ENCODE measurements around the gene HEATR9.

HEATR9 gene

DNA sequence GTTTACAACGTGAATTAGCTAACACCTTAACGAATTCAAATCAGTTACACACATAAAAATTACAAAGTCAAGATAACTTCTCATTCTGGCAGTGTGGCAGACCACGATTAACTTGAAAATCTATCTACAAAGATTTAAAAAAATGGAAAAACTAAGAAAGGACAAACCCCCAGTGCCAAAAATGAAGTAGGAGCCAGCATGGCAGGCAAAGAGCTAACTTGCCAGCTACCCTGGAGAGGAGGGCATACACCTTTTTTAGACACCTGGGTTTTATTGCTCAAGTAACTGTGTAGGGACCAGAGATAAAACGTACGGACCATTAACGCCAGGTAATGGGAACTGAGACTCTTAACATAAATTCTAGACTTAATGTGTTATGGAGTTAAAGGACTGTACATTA lies 56.9 kb downstream of the HEATR9 start:
- no peak for ATAC-seq
- TF ChIP-seq ZFP3 (CRISPR knock-in tag; IDR thresholded peaks at IDR 0.05) (no peak), ZFP30 (CRISPR knock-in tag; IDR thresholded peaks at IDR 0.05) (no peak), TCF4 (CRISPR knock-in tag; IDR thresholded peaks at IDR 0.05; ENCODE audit: borderline replicate concordance) (no peak), ARNTL (CRISPR knock-in tag; IDR thresholded peaks at IDR 0.05; ENCODE audit: borderline replicate concordance, low read depth) (no peak), TOX (CRISPR knock-in tag; IDR thresholded peaks at IDR 0.05; ENCODE audit: borderline replicate concordance) (no peak), PPARA (CRISPR knock-in tag; IDR thresholded peaks at IDR 0.05; ENCODE audit: borderline replicate concordance) (no peak), ESRRG (CRISPR knock-in tag; IDR thresholded peaks at IDR 0.05) (no peak), SNAI2 (CRISPR knock-in tag; IDR thresholded peaks at IDR 0.05) (no peak), OSR1 (CRISPR knock-in tag; IDR thresholded peaks at IDR 0.05) (no peak), ZC3H10 (CRISPR knock-in tag; IDR thresholded peaks at IDR 0.05) (no peak), ISL1 (CRISPR knock-in tag; IDR thresholded peaks at IDR 0.05) (no peak), ZNF8 (CRISPR knock-in tag; IDR thresholded peaks at IDR 0.05) (no peak), CSDC2 (CRISPR knock-in tag; IDR thresholded peaks at IDR 0.05) (no peak)
- TF ChIP-seq, protein P1, sequence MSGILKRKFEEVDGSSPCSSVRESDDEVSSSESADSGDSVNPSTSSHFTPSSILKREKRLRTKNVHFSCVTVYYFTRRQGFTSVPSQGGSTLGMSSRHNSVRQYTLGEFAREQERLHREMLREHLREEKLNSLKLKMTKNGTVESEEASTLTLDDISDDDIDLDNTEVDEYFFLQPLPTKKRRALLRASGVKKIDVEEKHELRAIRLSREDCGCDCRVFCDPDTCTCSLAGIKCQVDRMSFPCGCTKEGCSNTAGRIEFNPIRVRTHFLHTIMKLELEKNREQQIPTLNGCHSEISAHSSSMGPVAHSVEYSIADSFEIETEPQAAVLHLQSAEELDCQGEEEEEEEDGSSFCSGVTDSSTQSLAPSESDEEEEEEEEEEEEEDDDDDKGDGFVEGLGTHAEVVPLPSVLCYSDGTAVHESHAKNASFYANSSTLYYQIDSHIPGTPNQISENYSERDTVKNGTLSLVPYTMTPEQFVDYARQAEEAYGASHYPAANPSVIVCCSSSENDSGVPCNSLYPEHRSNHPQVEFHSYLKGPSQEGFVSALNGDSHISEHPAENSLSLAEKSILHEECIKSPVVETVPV (CRISPR knock-in tag; IDR thresholded peaks at IDR 0.05) = no peak
- TF ChIP-seq, protein P2, sequence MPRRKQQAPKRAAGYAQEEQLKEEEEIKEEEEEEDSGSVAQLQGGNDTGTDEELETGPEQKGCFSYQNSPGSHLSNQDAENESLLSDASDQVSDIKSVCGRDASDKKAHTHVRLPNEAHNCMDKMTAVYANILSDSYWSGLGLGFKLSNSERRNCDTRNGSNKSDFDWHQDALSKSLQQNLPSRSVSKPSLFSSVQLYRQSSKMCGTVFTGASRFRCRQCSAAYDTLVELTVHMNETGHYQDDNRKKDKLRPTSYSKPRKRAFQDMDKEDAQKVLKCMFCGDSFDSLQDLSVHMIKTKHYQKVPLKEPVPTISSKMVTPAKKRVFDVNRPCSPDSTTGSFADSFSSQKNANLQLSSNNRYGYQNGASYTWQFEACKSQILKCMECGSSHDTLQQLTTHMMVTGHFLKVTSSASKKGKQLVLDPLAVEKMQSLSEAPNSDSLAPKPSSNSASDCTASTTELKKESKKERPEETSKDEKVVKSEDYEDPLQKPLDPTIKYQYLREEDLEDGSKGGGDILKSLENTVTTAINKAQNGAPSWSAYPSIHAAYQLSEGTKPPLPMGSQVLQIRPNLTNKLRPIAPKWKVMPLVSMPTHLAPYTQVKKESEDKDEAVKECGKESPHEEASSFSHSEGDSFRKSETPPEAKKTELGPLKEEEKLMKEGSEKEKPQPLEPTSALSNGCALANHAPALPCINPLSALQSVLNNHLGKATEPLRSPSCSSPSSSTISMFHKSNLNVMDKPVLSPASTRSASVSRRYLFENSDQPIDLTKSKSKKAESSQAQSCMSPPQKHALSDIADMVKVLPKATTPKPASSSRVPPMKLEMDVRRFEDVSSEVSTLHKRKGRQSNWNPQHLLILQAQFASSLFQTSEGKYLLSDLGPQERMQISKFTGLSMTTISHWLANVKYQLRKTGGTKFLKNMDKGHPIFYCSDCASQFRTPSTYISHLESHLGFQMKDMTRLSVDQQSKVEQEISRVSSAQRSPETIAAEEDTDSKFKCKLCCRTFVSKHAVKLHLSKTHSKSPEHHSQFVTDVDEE (CRISPR knock-in tag; IDR thresholded peaks at IDR 0.05) = no peak

DNA sequence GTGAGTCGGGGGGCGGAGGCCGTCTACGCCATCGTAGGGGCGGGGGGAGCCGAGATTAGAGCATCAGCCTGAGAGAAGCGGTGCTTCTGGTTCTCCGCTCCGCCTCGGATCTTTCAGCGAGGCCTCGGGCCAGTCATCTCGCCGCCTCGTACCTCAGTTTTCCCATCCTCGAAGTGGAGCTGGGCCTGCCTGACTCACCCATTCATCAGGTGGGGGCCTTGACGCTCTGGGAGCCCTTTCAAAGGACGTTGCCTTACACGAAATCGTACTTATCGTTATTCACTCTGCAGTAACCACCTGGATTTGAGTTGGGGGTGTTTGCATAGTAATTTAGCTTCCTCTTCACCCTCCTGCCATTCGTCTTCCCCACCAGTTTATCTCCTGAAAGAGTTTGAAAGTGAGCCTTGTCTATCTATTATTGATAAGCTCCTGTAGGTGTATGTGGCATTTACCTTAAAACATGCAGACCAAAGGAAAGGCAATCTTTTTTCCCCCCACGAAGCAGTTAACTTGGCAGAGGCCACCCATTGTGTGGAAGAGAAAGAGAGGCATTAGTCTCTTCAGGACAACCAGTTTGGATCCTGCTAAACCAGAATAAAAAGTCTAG lies 58.7 kb downstream of the HEATR9 start:
- TF ChIP-seq ZFP30 (CRISPR knock-in tag; IDR thresholded peaks at IDR 0.05) (no peak), ZNF8 (CRISPR knock-in tag; IDR thresholded peaks at IDR 0.05) (no peak), SNAI2 (CRISPR knock-in tag; IDR thresholded peaks at IDR 0.05) (no peak), ZFP3 (CRISPR knock-in tag; IDR thresholded peaks at IDR 0.05) (no peak), ISL1 (CRISPR knock-in tag; IDR thresholded peaks at IDR 0.05) (no peak), GLIS3 (CRISPR knock-in tag; IDR thresholded peaks at IDR 0.05) (no peak), ZNF70 (CRISPR knock-in tag; IDR thresholded peaks at IDR 0.05) (no peak), ZNF565 (CRISPR knock-in tag; conservative IDR thresholded peaks at IDR 0.05; ENCODE audit: low read depth) (no peak), PPARA (CRISPR knock-in tag; IDR thresholded peaks at IDR 0.05; ENCODE audit: borderline replicate concordance) (no peak)
- TF ChIP-seq, protein P3, sequence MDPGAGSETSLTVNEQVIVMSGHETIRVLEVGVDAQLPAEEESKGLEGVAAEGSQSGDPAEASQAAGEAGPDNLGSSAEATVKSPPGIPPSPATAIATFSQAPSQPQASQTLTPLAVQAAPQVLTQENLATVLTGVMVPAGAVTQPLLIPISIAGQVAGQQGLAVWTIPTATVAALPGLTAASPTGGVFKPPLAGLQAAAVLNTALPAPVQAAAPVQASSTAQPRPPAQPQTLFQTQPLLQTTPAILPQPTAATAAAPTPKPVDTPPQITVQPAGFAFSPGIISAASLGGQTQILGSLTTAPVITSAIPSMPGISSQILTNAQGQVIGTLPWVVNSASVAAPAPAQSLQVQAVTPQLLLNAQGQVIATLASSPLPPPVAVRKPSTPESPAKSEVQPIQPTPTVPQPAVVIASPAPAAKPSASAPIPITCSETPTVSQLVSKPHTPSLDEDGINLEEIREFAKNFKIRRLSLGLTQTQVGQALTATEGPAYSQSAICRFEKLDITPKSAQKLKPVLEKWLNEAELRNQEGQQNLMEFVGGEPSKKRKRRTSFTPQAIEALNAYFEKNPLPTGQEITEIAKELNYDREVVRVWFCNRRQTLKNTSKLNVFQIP (CRISPR knock-in tag; IDR thresholded peaks at IDR 0.05; ENCODE audit: borderline replicate concordance, low read depth) = no peak
- TF ChIP-seq, protein P4, sequence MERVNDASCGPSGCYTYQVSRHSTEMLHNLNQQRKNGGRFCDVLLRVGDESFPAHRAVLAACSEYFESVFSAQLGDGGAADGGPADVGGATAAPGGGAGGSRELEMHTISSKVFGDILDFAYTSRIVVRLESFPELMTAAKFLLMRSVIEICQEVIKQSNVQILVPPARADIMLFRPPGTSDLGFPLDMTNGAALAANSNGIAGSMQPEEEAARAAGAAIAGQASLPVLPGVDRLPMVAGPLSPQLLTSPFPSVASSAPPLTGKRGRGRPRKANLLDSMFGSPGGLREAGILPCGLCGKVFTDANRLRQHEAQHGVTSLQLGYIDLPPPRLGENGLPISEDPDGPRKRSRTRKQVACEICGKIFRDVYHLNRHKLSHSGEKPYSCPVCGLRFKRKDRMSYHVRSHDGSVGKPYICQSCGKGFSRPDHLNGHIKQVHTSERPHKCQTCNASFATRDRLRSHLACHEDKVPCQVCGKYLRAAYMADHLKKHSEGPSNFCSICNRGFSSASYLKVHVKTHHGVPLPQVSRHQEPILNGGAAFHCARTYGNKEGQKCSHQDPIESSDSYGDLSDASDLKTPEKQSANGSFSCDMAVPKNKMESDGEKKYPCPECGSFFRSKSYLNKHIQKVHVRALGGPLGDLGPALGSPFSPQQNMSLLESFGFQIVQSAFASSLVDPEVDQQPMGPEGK (CRISPR knock-in tag; IDR thresholded peaks at IDR 0.05; ENCODE audit: borderline replicate concordance) = no peak
- TF ChIP-seq, protein P5, sequence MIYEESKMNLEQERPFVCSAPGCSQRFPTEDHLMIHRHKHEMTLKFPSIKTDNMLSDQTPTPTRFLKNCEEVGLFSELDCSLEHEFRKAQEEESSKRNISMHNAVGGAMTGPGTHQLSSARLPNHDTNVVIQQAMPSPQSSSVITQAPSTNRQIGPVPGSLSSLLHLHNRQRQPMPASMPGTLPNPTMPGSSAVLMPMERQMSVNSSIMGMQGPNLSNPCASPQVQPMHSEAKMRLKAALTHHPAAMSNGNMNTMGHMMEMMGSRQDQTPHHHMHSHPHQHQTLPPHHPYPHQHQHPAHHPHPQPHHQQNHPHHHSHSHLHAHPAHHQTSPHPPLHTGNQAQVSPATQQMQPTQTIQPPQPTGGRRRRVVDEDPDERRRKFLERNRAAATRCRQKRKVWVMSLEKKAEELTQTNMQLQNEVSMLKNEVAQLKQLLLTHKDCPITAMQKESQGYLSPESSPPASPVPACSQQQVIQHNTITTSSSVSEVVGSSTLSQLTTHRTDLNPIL (CRISPR knock-in tag; IDR thresholded peaks at IDR 0.05; ENCODE audit: low read depth) = no peak
- TF ChIP-seq, protein P1 (CRISPR knock-in tag; IDR thresholded peaks at IDR 0.05) = no peak
- peak; percentile 10 for ATAC-seq
